ENCODE data around the gene NRDE2.

The NRDE2 gene

GRCh38 chr14:90331497-90332270 lies at the start of gene NRDE2:
NRDE2 (minus strand) TSS chr14:90331941; CDS start chr14:90331904, 37 bp downstream.
- H3K9me3 Mint-ChIP-seq: no peaks in the 10 kb centered on the region
- peaks cover 22% of the 10 kb centered on the region for H3K27me3 Mint-ChIP-seq (ENCODE audit: low read depth)
- peaks cover 2% of the 10 kb centered on the region for H3K36me3 Mint-ChIP-seq (ENCODE audit: low read depth)
- peak within 1 kb of the TSS; percentile 88 for H3K27ac Mint-ChIP-seq
- H3K4me1 Mint-ChIP-seq (ENCODE audit: low read depth): peaks cover 20% of the 10 kb centered on the region
- H3K4me3 Mint-ChIP-seq: peak within 1 kb of the TSS; percentile 94

GRCh38 chr14:90381011-90381786 lies 49.5 kb upstream of the NRDE2 start:
- no peak overlapping the region for H3K4me3 Mint-ChIP-seq
- no peak overlapping the region for H3K27ac Mint-ChIP-seq
- H3K9me3 Mint-ChIP-seq: no peaks in the 10 kb centered on the region
- H3K36me3 Mint-ChIP-seq (ENCODE audit: low read depth): no peaks in the 10 kb centered on the region
- no peaks in the 10 kb centered on the region for H3K27me3 Mint-ChIP-seq (ENCODE audit: low read depth)
- peaks cover 11% of the 10 kb centered on the region for H3K4me1 Mint-ChIP-seq (ENCODE audit: low read depth)

- H3K4me1 Mint-ChIP-seq (ENCODE audit: low read depth): peaks cover 2% of the 10 kb centered on the region
- no peaks in the 10 kb centered on the region for H3K36me3 Mint-ChIP-seq (ENCODE audit: low read depth)
- no peaks in the 10 kb centered on the region for H3K27me3 Mint-ChIP-seq (ENCODE audit: low read depth)
- H3K27ac Mint-ChIP-seq: no peak overlapping the region
- no peak overlapping the region for H3K4me3 Mint-ChIP-seq
- H3K9me3 Mint-ChIP-seq: no peaks in the 10 kb centered on the region
Measured at GRCh38 chr14:90379106-90379505, 47.4 kb upstream of the NRDE2 start.

- Mint-ChIP-seq H3K4me3 (no peak overlapping the region), H3K36me3 (ENCODE audit: low read depth) (no peaks in the 10 kb centered on the region), H3K9me3 (no peaks in the 10 kb centered on the region), H3K4me1 (ENCODE audit: low read depth) (no peaks in the 10 kb centered on the region), H3K27ac (no peak overlapping the region), H3K27me3 (ENCODE audit: low read depth) (no peaks in the 10 kb centered on the region)
Measured at GRCh38 chr14:90378249-90378648, 46.5 kb upstream of the NRDE2 start.

GRCh38 chr14:90375934-90376333 lies 44.2 kb upstream of the NRDE2 start:
- Mint-ChIP-seq H3K4me1 (ENCODE audit: low read depth) (no peaks in the 10 kb centered on the region), H3K36me3 (ENCODE audit: low read depth) (no peaks in the 10 kb centered on the region), H3K9me3 (no peaks in the 10 kb centered on the region), H3K27me3 (ENCODE audit: low read depth) (no peaks in the 10 kb centered on the region), H3K4me3 (no peak overlapping the region), H3K27ac (no peak overlapping the region)

- H3K36me3 Mint-ChIP-seq (ENCODE audit: low read depth): no peaks in the 10 kb centered on the region
- no peak overlapping the region for H3K27ac Mint-ChIP-seq
- H3K4me3 Mint-ChIP-seq: no peak overlapping the region
- no peaks in the 10 kb centered on the region for H3K4me1 Mint-ChIP-seq (ENCODE audit: low read depth)
- no peaks in the 10 kb centered on the region for H3K27me3 Mint-ChIP-seq (ENCODE audit: low read depth)
- H3K9me3 Mint-ChIP-seq: no peaks in the 10 kb centered on the region
Measured at GRCh38 chr14:90374813-90375212, 43.1 kb upstream of the NRDE2 start.

GRCh38 chr14:90373887-90374286 lies 42.1 kb upstream of the NRDE2 start:
- H3K36me3 Mint-ChIP-seq (ENCODE audit: low read depth): no peaks in the 10 kb centered on the region
- no peaks in the 10 kb centered on the region for H3K4me1 Mint-ChIP-seq (ENCODE audit: low read depth)
- H3K27ac Mint-ChIP-seq: no peak overlapping the region
- no peak overlapping the region for H3K4me3 Mint-ChIP-seq
- no peaks in the 10 kb centered on the region for H3K9me3 Mint-ChIP-seq
- no peaks in the 10 kb centered on the region for H3K27me3 Mint-ChIP-seq (ENCODE audit: low read depth)

- no peaks in the 10 kb centered on the region for H3K9me3 Mint-ChIP-seq
- H3K4me1 Mint-ChIP-seq (ENCODE audit: low read depth): no peaks in the 10 kb centered on the region
- no peaks in the 10 kb centered on the region for H3K36me3 Mint-ChIP-seq (ENCODE audit: low read depth)
- H3K27ac Mint-ChIP-seq: no peak overlapping the region
- no peak overlapping the region for H3K4me3 Mint-ChIP-seq
- peaks cover 5% of the 10 kb centered on the region for H3K27me3 Mint-ChIP-seq (ENCODE audit: low read depth)
Measured at GRCh38 chr14:90368946-90369721, 37.4 kb upstream of the NRDE2 start.

GRCh38 chr14:90362558-90362896 lies 30.8 kb upstream of the NRDE2 start:
- peaks cover 13% of the 10 kb centered on the region for H3K27me3 Mint-ChIP-seq (ENCODE audit: low read depth)
- no peaks in the 10 kb centered on the region for H3K36me3 Mint-ChIP-seq (ENCODE audit: low read depth)
- H3K27ac Mint-ChIP-seq: no peak overlapping the region
- no peaks in the 10 kb centered on the region for H3K4me1 Mint-ChIP-seq (ENCODE audit: low read depth)
- no peaks in the 10 kb centered on the region for H3K9me3 Mint-ChIP-seq
- no peak overlapping the region for H3K4me3 Mint-ChIP-seq

- H3K9me3 Mint-ChIP-seq: no peaks in the 10 kb centered on the region
- no peak overlapping the region for H3K27ac Mint-ChIP-seq
- no peaks in the 10 kb centered on the region for H3K4me1 Mint-ChIP-seq (ENCODE audit: low read depth)
Measured at GRCh38 chr14:90361865-90362557, 30.3 kb upstream of the NRDE2 start.

GRCh38 chr14:90358359-90358758 lies 26.6 kb upstream of the NRDE2 start:
- Mint-ChIP-seq H3K27me3 (ENCODE audit: low read depth) (peaks cover 15% of the 10 kb centered on the region), H3K4me3 (no peak overlapping the region), H3K27ac (no peak overlapping the region), H3K9me3 (no peaks in the 10 kb centered on the region), H3K4me1 (ENCODE audit: low read depth) (no peaks in the 10 kb centered on the region), H3K36me3 (ENCODE audit: low read depth) (no peaks in the 10 kb centered on the region)

More at GRCh38 chr14:90361865-90362557, 30.3 kb upstream of the NRDE2 start:
- H3K27me3 Mint-ChIP-seq (ENCODE audit: low read depth): peaks cover 13% of the 10 kb centered on the region
- H3K36me3 Mint-ChIP-seq (ENCODE audit: low read depth): no peaks in the 10 kb centered on the region
- H3K4me3 Mint-ChIP-seq: no peak overlapping the region

- no peaks in the 10 kb centered on the region for H3K9me3 Mint-ChIP-seq
- H3K27ac Mint-ChIP-seq: no peak overlapping the region
- no peaks in the 10 kb centered on the region for H3K4me1 Mint-ChIP-seq (ENCODE audit: low read depth)
- peaks cover 7% of the 10 kb centered on the region for H3K27me3 Mint-ChIP-seq (ENCODE audit: low read depth)
- no peak overlapping the region for H3K4me3 Mint-ChIP-seq
- no peaks in the 10 kb centered on the region for H3K36me3 Mint-ChIP-seq (ENCODE audit: low read depth)
Measured at GRCh38 chr14:90356925-90357324, 25.2 kb upstream of the NRDE2 start.

- H3K4me1 Mint-ChIP-seq (ENCODE audit: low read depth): no peaks in the 10 kb centered on the region
- no peak overlapping the region for H3K27ac Mint-ChIP-seq
- H3K27me3 Mint-ChIP-seq (ENCODE audit: low read depth): peaks cover 7% of the 10 kb centered on the region
- H3K4me3 Mint-ChIP-seq: no peak overlapping the region
- H3K36me3 Mint-ChIP-seq (ENCODE audit: low read depth): no peaks in the 10 kb centered on the region
- H3K9me3 Mint-ChIP-seq: no peaks in the 10 kb centered on the region
Measured at GRCh38 chr14:90355540-90356518, 24.1 kb upstream of the NRDE2 start.
